Nephron (organoid): Measurements from ENCODE around the gene EPHA2.

Experiments
- H3K27ac Mint-ChIP-seq, 3 experiments: 2 replicates each; pipeline ENCODE4 v1.8.0; 2020; ENCODE audit warnings: mixed read lengths in 3 of 3, mild to moderate bottlenecking in 2 of 3, moderate library complexity in 1 of 3
- H3K27me3 Mint-ChIP-seq: 2 replicates; pipeline ENCODE4 v1.8.0; 2021; ENCODE audit warnings: low read depth, mild to moderate bottlenecking, moderate library complexity, mixed read lengths
- H3K36me3 Mint-ChIP-seq: 2 replicates; pipeline ENCODE4 v1.8.0; 2020; ENCODE audit warnings: low read depth, mixed read lengths
- H3K4me1 Mint-ChIP-seq: 2 replicates; pipeline ENCODE4 v1.8.0; 2020; ENCODE audit warnings: mixed read lengths
- H3K4me3 Mint-ChIP-seq, 3 experiments: 2 replicates each; pipeline ENCODE4 v1.8.0; 2020; ENCODE audit warnings: mild to moderate bottlenecking in 3 of 3, mixed read lengths in 3 of 3, moderate library complexity in 2 of 3
- H3K9me3 Mint-ChIP-seq: 2 replicates; pipeline ENCODE4 v1.8.0; 2020; ENCODE audit warnings: mixed read lengths
- CTCF ChIP-seq, 3 experiments: fragments of 200-600 bp; sonication (generic); IDR thresholded peaks; one replicate each; pipeline ENCODE4 v1.5.0; 2021; ENCODE audit warnings: antibody characterized with exemption in 3 of 3; ENCODE audit not compliant: unreplicated experiment in 3 of 3

The EPHA2 gene

GRCh38 chr1:16092097-16092922 is 63.6 kb downstream of the EPHA2 start:
- peaks cover 5% of the 10 kb centered on the region for H3K4me1 Mint-ChIP-seq
- H3K27ac Mint-ChIP-seq: no peak overlapping the region
- no peaks in the 10 kb centered on the region for H3K9me3 Mint-ChIP-seq
- peaks cover 25% of the 10 kb centered on the region for H3K27me3 Mint-ChIP-seq
- no peak overlapping the region for H3K4me3 Mint-ChIP-seq
- no peaks in the 10 kb centered on the region for H3K36me3 Mint-ChIP-seq
- no peak for TF ChIP-seq CTCF (IDR thresholded peaks at IDR 0.05; ENCODE audit: unreplicated experiment in 3 of 3)

GRCh38 chr1:16091296-16091695 is 64.6 kb downstream of the EPHA2 start:
- Mint-ChIP-seq H3K4me1 (peaks cover 5% of the 10 kb centered on the region), H3K27ac (no peak overlapping the region), H3K27me3 (peaks cover 15% of the 10 kb centered on the region), H3K36me3 (no peaks in the 10 kb centered on the region), H3K4me3 (no peak overlapping the region), H3K9me3 (no peaks in the 10 kb centered on the region)
- no peak for TF ChIP-seq CTCF (IDR thresholded peaks at IDR 0.05; ENCODE audit: unreplicated experiment in 3 of 3)

GRCh38 chr1:16090076-16090826 is 65.6 kb downstream of the EPHA2 start:
- no peak overlapping the region for H3K27ac Mint-ChIP-seq
- no peak overlapping the region for H3K4me3 Mint-ChIP-seq
- TF ChIP-seq CTCF (IDR thresholded peaks at IDR 0.05; ENCODE audit: unreplicated experiment in 3 of 3): no peak
- peaks cover 5% of the 10 kb centered on the region for H3K4me1 Mint-ChIP-seq
- no peaks in the 10 kb centered on the region for H3K36me3 Mint-ChIP-seq
- H3K9me3 Mint-ChIP-seq: no peaks in the 10 kb centered on the region
- peaks cover 13% of the 10 kb centered on the region for H3K27me3 Mint-ChIP-seq

GRCh38 chr1:16088996-16089395 is 66.9 kb downstream of the EPHA2 start:
- H3K4me3 Mint-ChIP-seq: no peak overlapping the region
- peaks cover 9% of the 10 kb centered on the region for H3K27me3 Mint-ChIP-seq
- no peak for TF ChIP-seq CTCF (IDR thresholded peaks at IDR 0.05; ENCODE audit: unreplicated experiment in 3 of 3)
- H3K4me1 Mint-ChIP-seq: peaks cover 3% of the 10 kb centered on the region
- no peaks in the 10 kb centered on the region for H3K9me3 Mint-ChIP-seq
- H3K27ac Mint-ChIP-seq: no peak overlapping the region
- no peaks in the 10 kb centered on the region for H3K36me3 Mint-ChIP-seq

GRCh38 chr1:16088351-16088911 is 67.4 kb downstream of the EPHA2 start:
- Mint-ChIP-seq H3K36me3 (no peaks in the 10 kb centered on the region), H3K27me3 (peaks cover 9% of the 10 kb centered on the region), H3K4me1 (no peaks in the 10 kb centered on the region), H3K27ac (no peak overlapping the region), H3K9me3 (no peaks in the 10 kb centered on the region), H3K4me3 (no peak overlapping the region)
- TF ChIP-seq CTCF (IDR thresholded peaks at IDR 0.05; ENCODE audit: unreplicated experiment in 3 of 3): no peak
